Fibroblast of skin of scalp (primary cell): Measurements from ENCODE around the gene PHKA1. TPM values are rescaled to one million over a fixed set of nuclear protein-coding genes. Genes with fewer than 3 reads are reported as not detected.
"Not testable (repeated sequence)": the region's sequence is repeated elsewhere in the genome, so short reads cannot be mapped to it uniquely, and the experiment has no call there.

ENCODE experiments used
- DNase-seq: peaks from one replicate; pipeline ENCODE4 v3.0.0-alpha.2; 2013
- polyA plus RNA-seq, 2 experiments: library from polyadenylated mRNA; unstranded; fragments of 120-200 nt; gene quantifications; one replicate each; pipeline ENCODE4 v1.2.1, GENCODE V29; 2013; ENCODE audit not compliant: insufficient read length in 2 of 2

Gene PHKA1
- 1.1 TPM for polyA plus RNA-seq (2013, experiment 1 of 2; ENCODE audit: insufficient read length)
- polyA plus RNA-seq (2013, experiment 2 of 2; ENCODE audit: insufficient read length) = 1.6 TPM

DNA sequence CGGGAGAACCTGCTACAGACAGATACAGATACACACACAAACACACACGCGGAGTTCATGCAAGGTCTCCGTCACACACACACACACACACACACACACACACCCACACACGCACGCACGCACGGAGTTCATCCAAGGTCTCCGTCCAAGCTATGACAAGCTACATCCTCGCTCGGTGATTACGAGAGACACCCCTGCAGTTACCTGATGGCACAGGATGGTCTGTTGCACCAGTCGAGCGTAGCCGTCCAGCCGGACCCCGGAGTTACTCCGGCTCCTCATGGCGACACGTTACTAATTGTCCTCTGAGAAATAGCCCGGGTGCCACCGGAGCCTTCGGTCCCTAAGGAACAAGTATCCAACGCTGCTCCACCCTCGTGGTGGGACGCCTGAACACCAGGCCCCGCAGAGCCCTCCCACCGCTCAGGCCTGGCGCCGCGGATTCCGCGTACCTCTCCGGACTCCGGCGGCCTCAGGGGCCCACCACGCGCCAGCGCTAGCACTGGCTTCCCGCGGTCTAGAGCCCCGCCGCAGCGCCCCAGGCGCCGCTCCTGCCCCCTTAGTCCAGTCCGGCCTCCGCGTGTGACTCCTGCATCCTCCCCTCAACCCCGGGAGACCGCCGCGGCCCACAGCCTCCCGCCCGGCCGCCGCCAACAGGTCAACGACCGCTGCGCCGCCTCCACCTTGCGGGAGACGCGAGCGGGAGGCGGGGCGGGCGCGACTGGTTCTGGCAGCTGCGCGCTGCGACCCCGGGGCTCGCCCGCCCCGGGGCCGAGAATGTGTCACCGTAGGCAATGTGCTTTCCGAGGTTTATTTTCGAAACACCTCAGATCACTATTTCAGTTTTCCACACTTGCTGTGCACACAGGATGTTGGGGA is at the start of gene PHKA1:
TSS of gene PHKA1 (minus strand) at position 708 of the 879 bp plus-strand sequence. CDS start at position 282, 426 bp downstream.
- DNase-seq = peak; percentile 6

DNA sequence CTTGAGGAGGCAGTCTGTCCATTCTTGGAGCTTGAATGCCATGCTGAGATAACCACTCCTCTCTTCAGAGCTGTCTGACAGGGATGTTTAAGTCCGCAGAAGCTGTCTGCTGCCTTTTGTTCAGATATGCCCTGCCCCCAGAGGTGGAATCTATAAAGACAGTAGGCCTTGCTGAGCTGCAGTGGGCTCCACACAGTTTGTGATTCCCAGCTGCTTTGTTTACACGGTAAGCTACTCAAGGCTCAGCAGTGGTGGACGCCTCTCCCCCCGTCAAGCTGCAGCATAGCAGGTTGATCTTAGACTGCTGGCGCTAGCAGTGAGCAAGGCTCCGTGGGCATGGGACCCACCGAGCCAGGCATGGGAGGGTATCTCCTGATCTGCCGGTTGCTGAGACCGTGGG is 46.3 kb upstream of the PHKA1 start:
- not testable (repeated sequence) for DNase-seq

DNA sequence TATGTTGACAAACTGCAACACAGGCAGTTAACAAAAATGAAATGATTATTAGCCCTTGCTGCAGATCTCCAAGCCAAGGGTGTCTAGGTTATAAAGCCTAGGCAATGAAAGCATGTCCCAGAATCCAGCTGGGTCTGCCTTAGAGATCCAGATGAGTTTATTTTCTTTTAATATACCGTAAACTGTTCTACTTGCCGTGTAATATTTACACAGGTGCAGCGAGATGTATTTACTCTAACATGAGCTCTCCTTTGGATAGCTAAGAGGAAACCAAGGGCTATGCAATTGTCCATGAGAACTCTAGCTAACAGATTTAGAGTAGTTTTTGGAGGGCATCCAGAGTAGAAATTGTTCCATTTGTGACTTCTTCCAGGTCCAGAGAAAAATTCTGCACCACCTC is 34.4 kb upstream of the PHKA1 start:
- DNase-seq = not testable (repeated sequence)

DNA sequence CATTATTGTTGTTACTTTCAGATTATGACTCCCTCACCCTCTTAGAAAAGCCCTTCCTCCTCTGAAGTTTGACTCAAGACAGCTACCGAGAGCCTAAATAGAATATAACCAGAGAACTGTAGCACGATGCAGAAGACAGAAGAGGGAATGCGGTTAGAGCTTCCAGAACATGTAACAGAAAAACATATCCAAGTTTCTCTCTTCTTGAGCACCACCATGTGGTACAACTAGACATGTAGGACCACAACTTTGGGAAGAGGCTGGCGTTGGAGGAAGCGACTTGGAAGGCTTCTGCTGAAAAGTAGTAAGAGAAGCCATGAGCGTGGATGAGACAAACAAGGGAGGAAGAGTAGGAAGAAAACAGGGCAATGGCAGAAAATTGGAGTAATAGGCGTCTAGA is 31.4 kb upstream of the PHKA1 start:
- not testable (repeated sequence) for DNase-seq

DNA sequence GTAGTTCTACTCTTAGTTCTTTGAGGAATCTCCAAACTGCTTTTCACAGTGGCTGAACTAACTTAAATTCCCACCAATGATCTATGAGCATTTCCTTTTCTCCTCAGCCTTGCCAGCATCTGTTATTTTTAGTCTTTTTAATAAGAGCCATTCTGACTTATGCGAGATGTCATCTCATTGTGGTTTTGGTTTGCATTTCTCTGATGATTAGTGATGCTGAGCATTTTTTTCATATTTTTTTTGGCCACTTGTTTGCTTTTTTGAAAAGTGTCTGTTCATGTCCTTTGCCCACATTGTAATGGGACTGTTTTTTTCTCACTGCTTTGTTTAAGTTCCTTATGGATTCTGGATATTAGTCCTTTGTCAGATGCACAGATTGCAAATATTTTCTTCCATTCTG is 21.5 kb upstream of the PHKA1 start:
- peak; percentile 67 for DNase-seq

DNA sequence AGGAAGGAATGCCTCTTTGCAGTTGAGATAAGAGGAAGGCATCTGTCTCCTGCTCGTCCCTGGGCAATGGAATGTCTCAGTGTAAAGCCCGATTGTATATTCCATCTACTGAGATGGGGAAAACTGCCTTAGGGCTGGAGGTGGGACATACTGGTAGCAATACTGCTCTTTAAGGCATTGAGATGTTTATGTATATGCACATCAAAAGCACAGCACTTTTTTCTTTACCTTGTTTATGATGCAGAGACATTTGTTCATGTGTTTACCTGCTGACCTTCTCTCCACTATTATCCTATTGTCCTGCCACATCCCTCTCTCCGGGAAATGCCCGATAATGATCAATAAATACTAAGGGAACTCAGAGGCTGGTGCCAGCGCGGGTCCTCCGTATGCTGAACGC is 19.5 kb upstream of the PHKA1 start:
- DNase-seq = not testable (repeated sequence)

DNA sequence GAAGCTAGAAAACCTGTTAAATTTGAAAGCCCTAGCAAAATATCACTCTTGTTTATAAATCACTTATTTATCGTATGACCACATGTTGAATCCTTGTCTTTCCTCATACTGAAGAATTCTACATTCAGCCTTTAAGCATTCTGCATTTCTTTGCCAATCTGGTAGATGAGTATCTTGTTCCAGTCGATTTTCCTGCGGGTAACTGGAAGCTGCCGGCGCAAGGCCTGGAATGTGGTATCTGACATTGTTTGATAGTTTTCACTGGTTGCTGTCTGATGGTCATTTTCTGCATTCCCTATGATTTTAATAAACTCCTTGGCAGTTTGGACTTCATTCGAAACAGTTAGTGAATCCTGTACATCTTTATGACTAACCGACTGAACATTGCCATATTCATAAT is 13.7 kb upstream of the PHKA1 start:
- DNase-seq = no peak

DNA sequence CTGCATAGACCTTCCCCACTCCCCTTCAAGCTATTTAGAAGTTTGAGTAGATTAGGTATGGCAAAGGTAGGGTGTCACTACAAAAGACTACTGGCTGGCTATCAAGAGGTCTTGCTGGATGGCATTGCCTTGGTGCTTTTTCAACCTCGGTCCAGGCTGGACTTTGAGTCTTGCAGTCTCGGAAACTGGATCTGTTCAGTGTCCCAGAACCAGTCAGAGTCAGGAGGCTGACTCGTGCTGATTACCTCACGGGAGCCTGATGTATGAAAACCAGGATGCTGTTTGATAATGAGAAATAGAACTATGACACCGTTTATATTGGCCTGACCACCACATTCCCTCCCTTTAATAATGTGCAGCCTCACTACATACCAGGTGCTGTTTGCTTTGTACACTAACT is 2.7 kb upstream of the PHKA1 start:
- no peak for DNase-seq

DNA sequence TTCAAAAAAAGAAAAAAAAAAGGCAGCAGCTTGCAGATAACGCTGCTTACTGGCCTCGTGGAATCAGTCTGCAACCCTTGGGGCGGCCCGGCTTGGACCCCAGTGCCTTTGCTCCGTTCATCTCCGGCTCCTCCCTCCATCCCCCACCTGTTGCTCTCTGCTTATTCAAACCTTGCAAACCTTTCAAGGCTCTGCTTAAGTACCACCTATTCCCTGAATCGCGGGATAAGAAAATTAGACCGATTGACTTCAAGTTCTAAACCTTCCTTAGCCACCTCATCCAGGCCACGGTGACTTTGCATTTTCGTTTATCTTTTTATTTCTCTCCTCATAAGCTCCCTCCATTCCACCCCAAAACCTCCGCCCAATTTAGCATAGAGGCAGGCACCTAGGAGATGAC is 1.4 kb upstream of the PHKA1 start:
- no peak for DNase-seq

DNA sequence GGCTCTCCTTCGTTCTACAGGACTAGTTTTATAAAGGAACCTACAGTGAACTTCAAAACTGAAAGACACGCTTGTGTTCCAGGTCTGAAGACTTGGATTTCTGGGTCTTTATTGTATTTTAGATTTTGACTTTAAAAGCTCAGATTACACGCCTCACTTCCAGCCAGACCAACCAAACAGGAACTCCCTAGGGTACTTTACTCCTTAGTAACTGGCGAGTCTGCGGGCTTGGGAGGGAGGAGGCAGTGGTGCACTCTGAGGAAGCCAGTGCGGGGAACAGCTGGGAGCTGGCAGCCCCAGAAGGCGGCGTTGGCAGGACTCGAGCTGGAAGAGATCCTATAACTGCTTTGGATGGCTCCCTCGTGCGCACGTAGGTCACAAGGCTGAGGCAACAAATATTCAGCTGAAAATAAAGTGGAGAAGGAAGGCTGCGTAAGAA is 391 bp upstream of the PHKA1 start:
- peak; percentile 56 for DNase-seq

DNA sequence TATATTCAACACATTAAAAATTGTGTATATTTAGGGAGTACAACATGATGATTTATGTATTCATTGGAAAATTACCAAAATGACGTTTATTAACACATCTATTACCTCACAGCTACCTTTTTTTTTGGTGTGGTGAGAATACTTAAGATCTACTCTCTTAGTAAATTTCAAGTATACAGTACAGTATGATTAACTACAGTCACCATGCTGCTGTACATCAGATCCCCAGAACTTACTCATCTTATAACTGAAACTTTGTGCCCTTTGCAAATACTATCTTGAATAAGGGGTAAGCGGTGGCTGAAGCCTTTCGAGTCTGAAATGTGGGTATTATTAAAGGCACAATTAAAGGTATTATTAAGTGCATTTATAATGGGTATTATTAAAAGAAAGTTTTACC is 976 bp downstream of the PHKA1 start:
- DNase-seq = no peak

DNA sequence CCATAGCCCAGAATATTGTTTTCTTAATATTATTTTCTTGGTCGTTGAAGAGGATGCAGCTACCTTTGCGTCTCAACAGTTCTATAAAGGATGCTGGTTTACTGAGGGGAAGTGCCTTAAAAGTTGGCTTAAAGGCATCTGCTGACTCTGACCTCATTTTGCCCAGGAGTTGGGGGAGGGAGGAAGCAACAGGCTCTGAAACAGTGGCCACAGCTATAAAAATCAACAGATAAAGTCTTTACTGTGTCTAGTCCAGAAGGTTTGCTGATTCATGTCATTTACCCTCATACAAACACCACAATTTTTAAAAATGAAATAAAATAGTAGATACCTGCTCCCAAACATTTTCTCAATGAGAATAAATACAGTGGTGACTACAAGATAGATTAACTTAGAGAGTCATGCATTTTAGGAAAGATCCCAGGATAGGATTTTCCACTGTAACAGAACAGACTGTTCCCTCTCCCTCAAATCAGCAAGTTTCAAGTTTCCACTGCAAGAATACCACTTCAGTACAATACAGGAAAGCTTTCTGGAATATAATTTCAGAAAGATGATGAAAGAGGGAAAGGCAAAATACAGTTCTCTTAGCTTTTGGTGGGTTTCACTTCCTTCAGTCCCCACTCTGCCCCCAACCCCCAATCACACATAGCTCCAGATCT is 1.9 kb downstream of the PHKA1 start:
- DNase-seq = no peak

DNA sequence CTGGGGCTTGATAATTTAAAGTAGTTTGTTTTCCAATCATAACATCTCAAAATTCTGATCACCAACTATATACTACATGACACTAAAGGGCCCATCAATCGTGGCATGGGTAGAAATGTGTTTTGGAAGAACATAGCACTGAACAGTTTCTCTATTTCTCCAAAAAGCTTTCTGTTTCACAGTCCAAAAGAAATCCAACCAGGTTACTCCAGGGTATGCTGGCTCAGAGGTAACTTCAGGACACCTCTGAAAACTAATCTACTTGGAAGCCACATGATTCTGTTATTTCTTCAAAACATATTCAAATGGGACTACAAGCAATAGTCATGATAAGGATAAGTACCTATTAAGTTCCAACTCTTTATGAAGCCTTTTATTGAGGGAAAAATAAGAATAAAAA is 8.3 kb downstream of the PHKA1 start:
- DNase-seq = no peak

DNA sequence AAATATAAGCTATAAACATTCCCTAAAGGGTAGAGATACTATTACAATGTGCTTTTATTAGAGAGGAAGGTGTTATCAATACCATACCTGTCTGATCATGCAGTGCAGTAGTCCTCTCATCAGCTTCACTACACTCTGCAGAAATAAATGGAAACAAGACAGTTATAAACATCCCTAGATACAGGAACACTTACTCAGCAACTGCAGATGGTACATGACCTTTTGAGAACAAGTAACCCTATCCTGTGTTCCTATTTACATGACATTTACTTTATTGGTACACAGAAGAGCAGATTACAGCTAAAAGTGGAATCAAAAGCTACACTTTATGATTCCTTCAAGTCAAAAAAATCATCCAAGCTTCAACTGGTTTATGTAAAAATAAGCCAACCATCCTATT is 9.0 kb downstream of the PHKA1 start:
- DNase-seq = no peak

DNA sequence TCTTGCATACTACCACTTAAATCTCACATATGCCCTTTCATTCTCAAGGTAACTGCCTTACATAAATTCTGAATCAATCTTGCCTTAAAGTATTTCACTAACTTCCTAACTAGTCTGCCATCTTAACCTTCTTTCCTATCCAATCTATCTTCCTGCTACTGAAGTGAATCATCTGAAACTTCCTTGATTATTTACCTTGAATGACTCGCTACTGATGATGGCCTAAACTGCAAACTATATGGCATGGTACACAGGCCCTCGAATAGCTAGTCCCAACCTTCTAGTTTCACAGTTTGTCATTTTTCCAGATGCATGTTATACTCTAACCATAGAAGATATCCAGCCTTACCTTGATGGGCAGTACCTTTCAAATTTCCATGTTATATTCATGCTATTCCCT is 19.9 kb downstream of the PHKA1 start:
- no peak for DNase-seq

DNA sequence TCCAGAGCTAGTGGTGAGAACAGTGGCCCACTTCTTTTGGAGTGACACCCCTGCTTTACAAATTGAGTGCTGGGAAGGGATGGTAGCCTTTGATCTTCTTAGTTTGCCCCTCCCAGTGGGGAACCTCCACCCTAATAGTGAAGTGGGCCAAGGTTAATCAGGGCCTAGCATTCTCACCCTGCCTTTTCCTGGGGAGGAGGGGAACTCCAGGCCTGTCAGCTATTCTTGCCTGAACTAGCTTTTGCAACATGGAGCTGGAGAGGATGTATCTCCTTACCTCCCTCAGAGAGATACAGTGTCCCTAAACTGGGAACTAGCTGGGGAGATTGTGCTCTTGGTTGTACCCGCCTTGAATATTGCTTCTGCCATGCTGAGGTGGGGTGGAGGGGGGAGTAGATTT is 20.6 kb downstream of the PHKA1 start:
- DNase-seq = no peak

DNA sequence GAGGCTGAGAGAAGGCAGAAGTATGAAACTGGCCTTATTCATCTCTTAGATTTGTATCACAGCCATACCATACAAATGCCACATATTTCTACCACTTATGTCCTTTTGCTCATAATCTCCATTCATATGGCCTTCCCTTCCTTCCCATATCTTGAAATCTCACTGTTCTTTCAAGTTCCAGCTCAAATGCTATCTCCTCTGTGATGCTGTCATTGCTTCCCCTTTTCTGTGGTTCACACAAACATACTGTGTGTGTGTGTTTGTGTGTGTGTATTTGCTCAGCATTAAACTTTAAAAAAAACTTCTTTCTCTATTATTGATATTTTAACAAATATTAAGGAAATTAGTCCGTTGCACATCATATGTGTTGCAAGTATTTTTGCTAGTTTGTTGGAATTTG is 26.7 kb downstream of the PHKA1 start:
- DNase-seq = no peak

DNA sequence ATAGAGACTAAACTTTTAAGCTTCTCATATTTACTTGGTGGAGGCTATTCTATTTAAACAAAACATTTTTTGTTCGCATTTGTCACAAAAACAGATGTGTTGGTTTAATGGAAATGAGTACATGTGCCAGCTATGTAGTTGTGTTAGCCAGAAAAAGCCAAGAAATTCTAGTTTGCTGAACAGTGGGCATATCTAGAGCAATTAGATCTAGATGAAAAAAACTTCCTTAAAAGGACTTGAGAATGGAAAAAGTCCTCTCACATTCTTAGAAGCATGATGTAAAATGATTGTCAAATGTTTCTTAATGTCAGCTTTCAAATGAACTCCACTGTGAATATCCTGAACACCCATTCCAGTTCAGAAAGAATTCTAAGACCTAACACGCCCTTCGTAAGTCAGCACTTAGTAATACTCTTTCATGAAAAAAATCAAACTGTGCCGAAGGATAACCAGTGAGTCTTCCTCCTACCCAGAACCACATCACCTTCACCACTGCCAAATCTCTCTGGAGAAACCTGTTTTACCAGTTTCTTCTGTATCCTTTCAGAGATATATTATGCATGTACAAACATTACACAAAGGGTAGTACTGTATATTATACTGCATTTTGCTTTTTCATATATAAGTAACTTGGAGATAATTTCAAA is 28.2 kb downstream of the PHKA1 start:
- DNase-seq = peak; percentile 39

DNA sequence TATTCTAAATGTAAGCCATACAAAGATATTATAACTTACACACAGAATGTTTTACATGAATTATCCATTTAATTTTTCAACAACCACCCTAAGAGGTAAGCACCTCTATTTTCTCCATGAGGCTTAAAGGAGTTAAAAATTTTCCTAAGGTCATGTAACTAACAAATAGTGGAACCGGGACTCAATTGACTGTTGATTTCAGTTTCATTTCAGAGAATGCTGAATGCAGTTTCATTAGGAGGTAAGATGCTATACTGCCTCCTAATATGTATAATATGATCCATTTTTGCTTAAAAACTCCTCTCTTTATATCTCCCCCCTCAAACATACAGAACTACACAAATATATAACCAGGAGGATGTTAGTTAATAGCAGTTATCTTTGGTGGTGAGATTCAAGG is 29.1 kb downstream of the PHKA1 start:
- no peak for DNase-seq

DNA sequence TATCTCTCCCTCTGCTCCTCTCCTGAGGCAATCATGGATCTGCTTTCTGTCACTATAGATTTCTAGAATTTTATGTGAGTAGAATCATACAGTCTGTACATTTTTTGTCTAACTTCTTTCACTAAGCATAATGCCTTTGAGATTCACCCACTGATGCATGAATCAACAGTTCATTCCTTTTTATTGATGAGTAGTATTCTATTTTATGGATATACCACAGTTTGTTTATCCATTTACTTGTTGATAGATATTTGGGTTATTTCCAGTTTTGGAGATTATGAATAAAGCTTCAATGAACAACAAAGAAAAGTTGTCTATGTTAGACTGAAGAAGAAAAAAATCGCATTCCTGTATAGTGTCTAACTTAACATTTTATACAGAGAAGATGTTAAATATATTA is 30.5 kb downstream of the PHKA1 start:
- DNase-seq = no peak

DNA sequence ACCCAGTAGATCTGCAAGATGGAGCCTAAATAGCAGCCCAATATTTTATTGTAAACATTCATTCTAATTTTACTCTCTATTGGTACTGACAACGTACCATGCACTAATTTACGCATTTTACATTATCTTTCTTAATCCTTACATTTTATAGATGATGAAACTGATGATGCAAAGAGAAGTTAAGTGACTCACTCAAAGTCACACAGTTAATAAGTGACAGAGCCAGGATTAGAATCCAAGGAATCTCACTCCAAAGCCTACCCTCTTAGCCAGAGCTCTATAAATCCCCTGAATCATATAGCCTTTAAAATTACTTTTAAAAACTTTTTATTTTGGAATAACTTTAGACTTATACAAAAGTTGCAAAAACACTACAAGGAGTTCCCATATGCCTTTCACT is 37.6 kb downstream of the PHKA1 start:
- no peak for DNase-seq

DNA sequence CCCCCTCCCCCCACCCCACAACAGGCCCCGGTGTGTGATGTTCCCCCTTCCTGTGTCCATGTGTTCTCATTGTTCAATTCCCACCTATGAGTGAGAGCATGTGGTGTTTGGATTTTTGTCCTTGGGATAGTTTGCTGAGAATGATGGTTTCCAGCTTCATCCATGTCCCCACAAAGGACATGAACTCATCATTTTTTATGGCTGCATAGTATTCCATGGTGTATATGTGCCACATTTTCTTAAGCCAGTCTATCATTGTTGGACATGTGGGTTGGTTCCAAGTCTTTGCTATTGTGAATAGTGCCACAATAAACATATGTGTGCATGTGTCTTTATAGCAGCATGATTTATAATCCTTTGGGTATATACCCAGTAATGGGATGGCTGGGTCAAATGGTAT is 40.2 kb downstream of the PHKA1 start:
- not testable (repeated sequence) for DNase-seq

DNA sequence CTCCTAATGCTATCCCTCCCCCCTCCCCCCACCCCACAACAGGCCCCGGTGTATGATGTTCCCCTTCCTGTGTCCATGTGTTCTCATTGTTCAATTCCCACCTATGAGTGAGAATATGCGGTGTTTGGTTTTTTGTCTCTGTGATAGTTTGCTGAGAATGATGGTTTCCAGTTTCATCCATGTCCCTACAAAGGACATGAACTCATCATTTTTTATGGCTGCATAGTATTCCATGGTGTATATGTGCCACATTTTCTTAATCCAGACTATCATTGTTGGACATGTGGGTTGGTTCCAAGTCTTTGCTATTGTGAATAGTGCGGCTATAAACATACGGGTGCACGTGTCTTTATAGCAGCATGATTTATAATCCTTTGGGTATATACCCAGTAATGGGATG is 44.6 kb downstream of the PHKA1 start:
- DNase-seq = not testable (repeated sequence)
